ENCODE measurements around the gene COL4A6. TPM values are rescaled to one million over a fixed set of nuclear protein-coding genes. Genes with fewer than 3 reads are reported as not detected.
A peak's percentile ranks its signal among the peaks of the same experiment; 100 is the strongest.
"Not testable (repeated sequence)": the region's sequence is repeated elsewhere in the genome, so short reads cannot be mapped to it uniquely, and the experiment has no call there.

Gene COL4A6
- 10 to 100 TPM in 3 of 4 donors, 1 to 10 TPM in 1; 7.4 to 18.1 (median 14.4) TPM for total RNA-seq
- 7.0 TPM for polyA plus RNA-seq
- long read RNA-seq, donor 1, full-length matches to known transcripts: 2 of 19 reads
- long read RNA-seq, donor 1, partial matches to known transcripts: 15 of 19 reads
- long read RNA-seq, donor 1, other reads (novel, unspliced or antisense): 2 of 19 reads
- long read RNA-seq, donor 2, partial matches to known transcripts: 3 of 12 reads
- long read RNA-seq, donor 2, other reads (novel, unspliced or antisense): 7 of 12 reads
- long read RNA-seq, donor 3, full-length matches to known transcripts: 1 of 20 reads
- long read RNA-seq, donor 3, partial matches to known transcripts: 15 of 20 reads
- long read RNA-seq, donor 3, other reads (novel, unspliced or antisense): 4 of 20 reads
- long read RNA-seq, donor 4, partial matches to known transcripts: 5 of 11 reads
- long read RNA-seq, donor 4, other reads (novel, unspliced or antisense): 6 of 11 reads

- Histone ChIP-seq H3K4me3 (ENCODE audit: low read length) (peak within 1 kb of the TSS; percentile 86), H3K27ac (ENCODE audit: low read length) (peak within 1 kb of the TSS; percentile 45), H3K4me1 (ENCODE audit: control insufficient read depth, insufficient read depth, low read length) (no peaks in the 10 kb centered on the region), H3K9me3 (ENCODE audit: control insufficient read depth, low read length) (no peaks in the 10 kb centered on the region), H3K27me3 (ENCODE audit: control insufficient read depth, insufficient read depth) (no peaks in the 10 kb centered on the region)
- intact Hi-C loops (cut with DNase I): no loop called here
- 9% methylated on average over 16 of the region's 16 CpGs for WGBS
- ATAC-seq (peak; percentile 54 to 55), DNase-seq (peak; percentile 14 to 54 (median 40))
These were observed at the start of gene COL4A6 for GRCh38 chrX:108438110-108438623. Gene COL4A6, minus strand, starts transcription at chrX:108438422. Its CDS starts 226 bp downstream, at chrX:108438196.

GRCh38 chrX:108485960-108486359 lies 47.7 kb upstream of the COL4A6 start:
- intact Hi-C loops (cut with DNase I): no loop called here
- WGBS: 88% methylated on average over 2 of the region's 2 CpGs
- H3K27ac ChIP-seq (ENCODE audit: low read length): no peak overlapping the region
- no peaks in the 10 kb centered on the region for H3K9me3 ChIP-seq (ENCODE audit: control insufficient read depth, low read length)
- no peaks in the 10 kb centered on the region for H3K4me1 ChIP-seq (ENCODE audit: control insufficient read depth, insufficient read depth, low read length)
- H3K4me3 ChIP-seq (ENCODE audit: low read length): no peak overlapping the region
- ATAC-seq: no peak
- H3K27me3 ChIP-seq (ENCODE audit: control insufficient read depth, insufficient read depth): no peaks in the 10 kb centered on the region
- no peak for DNase-seq

GRCh38 chrX:108484251-108484650 lies 46.0 kb upstream of the COL4A6 start:
- no peaks in the 10 kb centered on the region for H3K9me3 ChIP-seq (ENCODE audit: control insufficient read depth, low read length)
- intact Hi-C loops (cut with DNase I): no loop called here
- ATAC-seq: no peak
- WGBS: 94% methylated on average over 3 of the region's 3 CpGs
- H3K27me3 ChIP-seq (ENCODE audit: control insufficient read depth, insufficient read depth): no peaks in the 10 kb centered on the region
- no peak overlapping the region for H3K4me3 ChIP-seq (ENCODE audit: low read length)
- DNase-seq: no peak
- no peak overlapping the region for H3K27ac ChIP-seq (ENCODE audit: low read length)
- H3K4me1 ChIP-seq (ENCODE audit: control insufficient read depth, insufficient read depth, low read length): no peaks in the 10 kb centered on the region

- 96% methylated on average over 6 of the region's 6 CpGs for WGBS
- intact Hi-C loops (cut with DNase I); H3K9me3 ChIP-seq (ENCODE audit: control insufficient read depth, low read length); H3K4me1 ChIP-seq (ENCODE audit: control insufficient read depth, insufficient read depth, low read length); H3K27ac ChIP-seq (ENCODE audit: low read length); DNase-seq; ATAC-seq; H3K4me3 ChIP-seq (ENCODE audit: low read length); H3K27me3 ChIP-seq (ENCODE audit: control insufficient read depth, insufficient read depth): not testable (repeated sequence)
These were observed 43.3 kb upstream of the COL4A6 start for GRCh38 chrX:108481528-108481927.

GRCh38 chrX:108473979-108474378 lies 35.8 kb upstream of the COL4A6 start:
- DNase-seq: no peak
- Histone ChIP-seq H3K9me3 (ENCODE audit: control insufficient read depth, low read length) (no peaks in the 10 kb centered on the region), H3K27ac (ENCODE audit: low read length) (no peak overlapping the region), H3K4me3 (ENCODE audit: low read length) (no peak overlapping the region), H3K27me3 (ENCODE audit: control insufficient read depth, insufficient read depth) (no peaks in the 10 kb centered on the region), H3K4me1 (ENCODE audit: control insufficient read depth, insufficient read depth, low read length) (no peaks in the 10 kb centered on the region)
- no peak for ATAC-seq
- intact Hi-C loops (cut with DNase I): no loop called here

GRCh38 chrX:108468486-108468885 lies 30.3 kb upstream of the COL4A6 start:
- H3K27ac ChIP-seq (ENCODE audit: low read length): no peak overlapping the region

GRCh38 chrX:108464604-108465003 lies 26.4 kb upstream of the COL4A6 start:
- 53% methylated on average over 3 of the region's 3 CpGs for WGBS
- no peak overlapping the region for H3K4me3 ChIP-seq (ENCODE audit: low read length)

More at GRCh38 chrX:108468486-108468885, 30.3 kb upstream of the COL4A6 start:
- Histone ChIP-seq H3K4me1 (ENCODE audit: control insufficient read depth, insufficient read depth, low read length) (no peaks in the 10 kb centered on the region), H3K4me3 (ENCODE audit: low read length) (no peak overlapping the region), H3K27me3 (ENCODE audit: control insufficient read depth, insufficient read depth) (no peaks in the 10 kb centered on the region), H3K9me3 (ENCODE audit: control insufficient read depth, low read length) (no peaks in the 10 kb centered on the region)
- ATAC-seq (no peak), DNase-seq (no peak)
- 82% methylated on average over 1 of the region's 1 CpG for WGBS
- intact Hi-C loops (cut with DNase I): no loop called here

GRCh38 chrX:108456971-108457477 lies 18.8 kb upstream of the COL4A6 start:
- intact Hi-C loops (cut with DNase I): no loop called here
- Histone ChIP-seq H3K27ac (ENCODE audit: low read length) (no peak overlapping the region), H3K27me3 (ENCODE audit: control insufficient read depth, insufficient read depth) (no peaks in the 10 kb centered on the region), H3K4me1 (ENCODE audit: control insufficient read depth, insufficient read depth, low read length) (no peaks in the 10 kb centered on the region), H3K4me3 (ENCODE audit: low read length) (no peak overlapping the region), H3K9me3 (ENCODE audit: control insufficient read depth, low read length) (no peaks in the 10 kb centered on the region)
- no peak for DNase-seq
- ATAC-seq: no peak
- WGBS: 49% methylated on average over 4 of the region's 4 CpGs

More at GRCh38 chrX:108464604-108465003, 26.4 kb upstream of the COL4A6 start:
- Histone ChIP-seq H3K4me1 (ENCODE audit: control insufficient read depth, insufficient read depth, low read length) (no peaks in the 10 kb centered on the region), H3K27me3 (ENCODE audit: control insufficient read depth, insufficient read depth) (no peaks in the 10 kb centered on the region), H3K27ac (ENCODE audit: low read length) (no peak overlapping the region), H3K9me3 (ENCODE audit: control insufficient read depth, low read length) (no peaks in the 10 kb centered on the region)
- intact Hi-C loops (cut with DNase I): no loop called here
- DNase-seq: no peak
- no peak for ATAC-seq

GRCh38 chrX:108453841-108454240 lies 15.6 kb upstream of the COL4A6 start:
- intact Hi-C loops (cut with DNase I): no loop called here
- Histone ChIP-seq H3K4me1 (ENCODE audit: control insufficient read depth, insufficient read depth, low read length) (no peaks in the 10 kb centered on the region), H3K27me3 (ENCODE audit: control insufficient read depth, insufficient read depth) (no peaks in the 10 kb centered on the region), H3K27ac (ENCODE audit: low read length) (no peak overlapping the region), H3K9me3 (ENCODE audit: control insufficient read depth, low read length) (no peaks in the 10 kb centered on the region), H3K4me3 (ENCODE audit: low read length) (no peak overlapping the region)
- 85% methylated on average over 3 of the region's 3 CpGs for WGBS
- DNase-seq (no peak), ATAC-seq (no peak)

- no peak for DNase-seq
- no peak overlapping the region for H3K4me3 ChIP-seq (ENCODE audit: low read length)
- H3K27ac ChIP-seq (ENCODE audit: low read length): no peak overlapping the region
- H3K4me1 ChIP-seq (ENCODE audit: control insufficient read depth, insufficient read depth, low read length): no peaks in the 10 kb centered on the region
- ATAC-seq: no peak
- 89% methylated on average over 2 of the region's 2 CpGs for WGBS
- intact Hi-C loops (cut with DNase I): no loop called here
- H3K27me3 ChIP-seq (ENCODE audit: control insufficient read depth, insufficient read depth): no peaks in the 10 kb centered on the region
- no peaks in the 10 kb centered on the region for H3K9me3 ChIP-seq (ENCODE audit: control insufficient read depth, low read length)
These were observed 9.1 kb upstream of the COL4A6 start for GRCh38 chrX:108447303-108447702.

- Histone ChIP-seq H3K27me3 (ENCODE audit: control insufficient read depth, insufficient read depth) (no peaks in the 10 kb centered on the region), H3K27ac (ENCODE audit: low read length) (no peak overlapping the region), H3K4me1 (ENCODE audit: control insufficient read depth, insufficient read depth, low read length) (no peaks in the 10 kb centered on the region), H3K9me3 (ENCODE audit: control insufficient read depth, low read length) (no peaks in the 10 kb centered on the region), H3K4me3 (ENCODE audit: low read length) (peak overlapping the region; percentile 15)
- intact Hi-C loops (cut with DNase I): no loop called here
- DNase-seq: no peak
- 43% methylated on average over 2 of the region's 2 CpGs for WGBS
- ATAC-seq: no peak
These were observed 4.8 kb upstream of the COL4A6 start for GRCh38 chrX:108442901-108443464.
